HG02623 (cell line): ENCODE results near the gene FOXJ3.

Experiments
- ATAC-seq: cut with Tn5 transposase; IDR thresholded peaks from one replicate; pipeline ENCODE4 v1.9.1; 2021; ENCODE audit warnings: moderate library complexity; ENCODE audit not compliant: unreplicated experiment

The FOXJ3 gene

GRCh38 chr1:42335050-42335808, at the start of gene FOXJ3:
TSS of gene FOXJ3 (minus strand) at chr1:42335235. CDS start at chr1:42311093, 24,142 bp downstream.
- peak; percentile 75 for ATAC-seq

GRCh38 chr1:42381280-42381673, 46.2 kb upstream of the FOXJ3 start:
- no peak for ATAC-seq

- peak; percentile 79 for ATAC-seq
These were observed 45.7 kb upstream of the FOXJ3 start, which contains the start of gene RIMKLA for GRCh38 chr1:42380586-42381279. TSS of gene RIMKLA (plus strand) at chr1:42380792. CDS start at chr1:42380935, 143 bp downstream.

GRCh38 chr1:42379794-42380585, 45.0 kb upstream of the FOXJ3 start:
- ATAC-seq = peak; percentile 35

- no peak for ATAC-seq
These were observed 37.8 kb upstream of the FOXJ3 start for GRCh38 chr1:42372796-42373195.

- no peak for ATAC-seq
These were observed 36.0 kb upstream of the FOXJ3 start for GRCh38 chr1:42370876-42371549.

GRCh38 chr1:42369471-42369870, 34.4 kb upstream of the FOXJ3 start:
- ATAC-seq = no peak

GRCh38 chr1:42368096-42368795, 33.2 kb upstream of the FOXJ3 start:
- no peak for ATAC-seq

GRCh38 chr1:42365118-42365517, 30.1 kb upstream of the FOXJ3 start:
- no peak for ATAC-seq

- no peak for ATAC-seq
These were observed 29.5 kb upstream of the FOXJ3 start for GRCh38 chr1:42364542-42364941.

GRCh38 chr1:42364089-42364488, 29.1 kb upstream of the FOXJ3 start:
- ATAC-seq = no peak

- no peak for ATAC-seq
These were observed 24.4 kb upstream of the FOXJ3 start for GRCh38 chr1:42359466-42359865.

GRCh38 chr1:42358791-42359190, 23.8 kb upstream of the FOXJ3 start:
- no peak for ATAC-seq

- no peak for ATAC-seq
These were observed 15.1 kb upstream of the FOXJ3 start for GRCh38 chr1:42350086-42350485.

- ATAC-seq = no peak
These were observed 13.5 kb upstream of the FOXJ3 start for GRCh38 chr1:42348498-42348897.

GRCh38 chr1:42343049-42343448, 8.0 kb upstream of the FOXJ3 start:
- ATAC-seq = no peak

- no peak for ATAC-seq
These were observed 5.9 kb upstream of the FOXJ3 start for GRCh38 chr1:42340901-42341300.

GRCh38 chr1:42340093-42340492, 5.1 kb upstream of the FOXJ3 start:
- no peak for ATAC-seq

- ATAC-seq = no peak
These were observed 1.9 kb upstream of the FOXJ3 start for GRCh38 chr1:42336978-42337377.

- ATAC-seq = no peak
These were observed 929 bp upstream of the FOXJ3 start for GRCh38 chr1:42335809-42336518.
